ENCODE measurements around the gene TENM4. TPM values are rescaled to one million over a fixed set of nuclear protein-coding genes. Genes with fewer than 3 reads are reported as not detected.
A peak's percentile ranks its signal among the peaks of the same experiment; 100 is the strongest.

The TENM4 gene
- total RNA-seq, 4 donors from 2014 or later: 0.88 to 61.5 (median 4.0) TPM

GRCh38 chr11:79321263-79321662 lies 119.6 kb downstream of the TENM4 start:
- TF ChIP-seq CTCF (IDR thresholded peaks at IDR 0.05): no peak
- TF ChIP-seq POLR2A (IDR thresholded peaks at IDR 0.05): no peak
- H3K27ac ChIP-seq: no peak overlapping the region
- no peak for DNase-seq
- no peaks in the 10 kb centered on the region for H3K36me3 ChIP-seq
- no peaks in the 10 kb centered on the region for H3K9me3 ChIP-seq
- H3K4me1 ChIP-seq: no peaks in the 10 kb centered on the region
- intact Hi-C loops (cut with DNase I; ENCODE audit: low total_unique reads): no loop called here
- H3K27me3 ChIP-seq: no peaks in the 10 kb centered on the region
- H3K4me3 ChIP-seq: no peak overlapping the region

- intact Hi-C loops (cut with DNase I; ENCODE audit: low total_unique reads): no loop called here
- no peak overlapping the region for H3K27ac ChIP-seq
- TF ChIP-seq CTCF (IDR thresholded peaks at IDR 0.05) (no peak), POLR2A (IDR thresholded peaks at IDR 0.05) (no peak)
- H3K27me3 ChIP-seq: no peaks in the 10 kb centered on the region
- no peaks in the 10 kb centered on the region for H3K36me3 ChIP-seq
- H3K4me3 ChIP-seq: no peak overlapping the region
- H3K4me1 ChIP-seq: no peaks in the 10 kb centered on the region
- DNase-seq: no peak
- H3K9me3 ChIP-seq: no peaks in the 10 kb centered on the region
Observed at GRCh38 chr11:79314906-79315689, 125.7 kb downstream of the TENM4 start.

GRCh38 chr11:79313530-79313913 lies 127.3 kb downstream of the TENM4 start:
- Histone ChIP-seq H3K27ac (peak overlapping the region in 1 of 2 donors; percentile 16), H3K27me3 (no peaks in the 10 kb centered on the region), H3K36me3 (no peaks in the 10 kb centered on the region), H3K4me3 (no peak overlapping the region), H3K9me3 (no peaks in the 10 kb centered on the region), H3K4me1 (no peaks in the 10 kb centered on the region)
- no peak for DNase-seq
- TF ChIP-seq CTCF (IDR thresholded peaks at IDR 0.05): no peak
- no peak for TF ChIP-seq POLR2A (IDR thresholded peaks at IDR 0.05)
- intact Hi-C loops (cut with DNase I; ENCODE audit: low total_unique reads): no loop called here

GRCh38 chr11:79312617-79313529 lies 128.0 kb downstream of the TENM4 start:
- H3K27me3 ChIP-seq: no peaks in the 10 kb centered on the region
- TF ChIP-seq CTCF (IDR thresholded peaks at IDR 0.05): no peak
- TF ChIP-seq POLR2A (IDR thresholded peaks at IDR 0.05): no peak
- no peaks in the 10 kb centered on the region for H3K9me3 ChIP-seq
- H3K27ac ChIP-seq: peak overlapping the region in 1 of 2 donors; percentile 23
- intact Hi-C loops (cut with DNase I; ENCODE audit: low total_unique reads): no loop called here
- peak; percentile 40 to 44 for DNase-seq
- H3K4me1 ChIP-seq: no peaks in the 10 kb centered on the region
- H3K36me3 ChIP-seq: no peaks in the 10 kb centered on the region
- H3K4me3 ChIP-seq: no peak overlapping the region

- intact Hi-C loops (cut with DNase I; ENCODE audit: low total_unique reads): no loop called here
- no peaks in the 10 kb centered on the region for H3K27me3 ChIP-seq
- TF ChIP-seq CTCF (IDR thresholded peaks at IDR 0.05) (no peak), POLR2A (IDR thresholded peaks at IDR 0.05) (no peak)
Observed at GRCh38 chr11:79311461-79311860, 129.4 kb downstream of the TENM4 start.

More at GRCh38 chr11:79311461-79311860, 129.4 kb downstream of the TENM4 start:
- Histone ChIP-seq H3K4me3 (no peak overlapping the region), H3K4me1 (no peaks in the 10 kb centered on the region), H3K9me3 (no peaks in the 10 kb centered on the region), H3K36me3 (no peaks in the 10 kb centered on the region), H3K27ac (no peak overlapping the region)
- DNase-seq: no peak

Measured in uterus (tissue), 4 donors.